Measurements from ENCODE around the gene TTYH1. TPM values are rescaled to one million over a fixed set of nuclear protein-coding genes. Genes with fewer than 3 reads are reported as not detected.
A peak's percentile ranks its signal among the peaks of the same experiment; 100 is the strongest.

The TTYH1 gene
- total RNA-seq, 1 experiment from 2014 or later: 2.9 TPM

DNA sequence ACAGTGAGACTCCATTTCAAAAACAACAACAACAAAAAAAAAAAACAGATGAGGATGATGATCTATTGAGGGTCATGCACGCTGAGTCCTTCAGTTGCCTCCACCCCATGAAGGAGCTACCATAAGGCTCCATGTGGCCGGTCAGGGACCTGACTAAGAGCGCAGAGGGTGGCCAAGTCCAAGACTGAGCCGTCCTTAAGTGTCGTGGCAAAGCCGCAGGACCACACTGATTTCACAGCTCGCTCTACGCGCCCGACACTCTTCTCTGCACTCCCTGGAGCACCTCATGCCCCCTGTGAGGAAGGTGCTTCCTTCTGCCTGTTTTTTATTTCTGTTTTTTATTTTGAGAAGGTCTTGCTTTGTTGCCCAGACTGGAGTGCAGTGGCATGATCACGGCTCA, 12.3 kb downstream of the TTYH1 start:
- peaks cover 48% of the 10 kb centered on the region for H3K27me3 Mint-ChIP-seq (ENCODE audit: unreplicated experiment)
- intact Hi-C loops (cut with micrococcal nuclease; ENCODE audit: unreplicated experiment): no loop called here
- no peak overlapping the region for H3K4me3 Mint-ChIP-seq (ENCODE audit: low read depth, unreplicated experiment)
- no peaks in the 10 kb centered on the region for H3K9me3 Mint-ChIP-seq (ENCODE audit: low read depth, unreplicated experiment)
- no peak for TF ChIP-seq CTCF (IDR thresholded peaks at IDR 0.05; ENCODE audit: unreplicated experiment)
- peaks cover 29% of the 10 kb centered on the region for H3K4me1 Mint-ChIP-seq (ENCODE audit: low read depth, unreplicated experiment)
- CTCF ChIA-PET: interaction anchor here (1.0 to 1.3 kb wide), 2 partner anchors 12 to 37 kb away, joined by 3 read pairs; no protein-coding TSS in a partner anchor
- H3K36me3 Mint-ChIP-seq (ENCODE audit: insufficient read depth, unreplicated experiment): peaks cover 45% of the 10 kb centered on the region
- H3K27ac Mint-ChIP-seq (ENCODE audit: unreplicated experiment): no peak overlapping the region
- no TSS peak for BruUV-seq (replicated peaks)
- DNase-seq: no peak

DNA sequence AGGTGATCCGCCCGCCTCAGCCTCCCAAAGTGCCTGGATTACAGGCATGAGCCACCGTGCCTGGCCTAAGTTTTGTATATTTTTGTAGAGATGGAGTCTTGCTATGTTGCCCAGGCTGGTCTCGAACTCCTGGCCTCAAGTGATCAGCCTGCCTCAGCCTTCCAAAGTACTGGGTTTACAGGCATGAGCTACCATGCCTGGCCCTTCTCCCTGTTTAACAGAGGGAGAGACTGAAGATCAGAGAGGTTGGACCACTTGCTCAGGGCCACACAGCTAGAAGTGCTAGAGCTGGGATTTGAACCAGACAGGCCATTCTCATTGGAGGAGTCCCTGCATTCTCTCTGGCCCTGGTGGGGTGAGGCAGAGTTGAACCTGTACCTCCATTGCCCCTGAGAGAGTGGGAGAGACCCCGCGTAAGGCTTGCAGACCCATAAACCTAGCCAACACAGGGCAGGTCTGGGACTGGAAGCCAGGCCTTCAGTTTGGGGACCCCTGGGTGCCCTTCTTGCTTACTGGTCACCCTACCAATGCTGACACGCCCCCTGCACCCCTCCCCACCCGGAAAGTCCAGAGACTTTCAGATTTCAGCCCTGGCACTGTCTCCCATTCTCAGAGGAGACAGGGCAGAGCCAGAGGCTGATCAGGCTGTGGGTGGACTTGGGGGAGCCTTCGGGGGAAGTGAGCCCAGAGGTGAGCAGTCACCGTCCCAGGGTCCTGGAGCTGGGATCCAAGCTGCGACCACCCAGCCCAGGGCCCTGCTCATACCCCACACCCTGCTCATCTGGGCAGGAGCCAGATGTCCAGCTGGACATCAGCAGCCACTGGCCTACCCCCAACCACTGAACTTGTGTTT, 13.3 kb downstream of the TTYH1 start:
- Mint-ChIP-seq H3K4me3 (ENCODE audit: low read depth, unreplicated experiment) (no peak overlapping the region), H3K27me3 (ENCODE audit: unreplicated experiment) (peaks cover 41% of the 10 kb centered on the region), H3K36me3 (ENCODE audit: insufficient read depth, unreplicated experiment) (peaks cover 51% of the 10 kb centered on the region), H3K4me1 (ENCODE audit: low read depth, unreplicated experiment) (peaks cover 36% of the 10 kb centered on the region), H3K9me3 (ENCODE audit: low read depth, unreplicated experiment) (no peaks in the 10 kb centered on the region), H3K27ac (ENCODE audit: unreplicated experiment) (peak overlapping the region; percentile 50)
- no peak for TF ChIP-seq CTCF (IDR thresholded peaks at IDR 0.05; ENCODE audit: unreplicated experiment)
- DNase-seq: no peak
- intact Hi-C loops (cut with micrococcal nuclease; ENCODE audit: unreplicated experiment): no loop called here
- BruUV-seq (replicated peaks): no TSS peak
- CTCF ChIA-PET: interaction anchor here (1.0 to 3.6 kb wide), 2 partner anchors 9 to 38 kb away, joined by 3 to 17 read pairs; no protein-coding TSS in a partner anchor

- Mint-ChIP-seq H3K27ac (ENCODE audit: unreplicated experiment) (peak overlapping the region; percentile 50), H3K27me3 (ENCODE audit: unreplicated experiment) (peaks cover 35% of the 10 kb centered on the region), H3K9me3 (ENCODE audit: low read depth, unreplicated experiment) (no peaks in the 10 kb centered on the region), H3K4me1 (ENCODE audit: low read depth, unreplicated experiment) (peaks cover 41% of the 10 kb centered on the region), H3K4me3 (ENCODE audit: low read depth, unreplicated experiment) (no peak overlapping the region), H3K36me3 (ENCODE audit: insufficient read depth, unreplicated experiment) (peaks cover 55% of the 10 kb centered on the region)
- no TSS peak for BruUV-seq (replicated peaks)
- no peak for DNase-seq
- intact Hi-C loops (cut with micrococcal nuclease; ENCODE audit: unreplicated experiment): no loop called here
- no peak for TF ChIP-seq CTCF (IDR thresholded peaks at IDR 0.05; ENCODE audit: unreplicated experiment)
- CTCF ChIA-PET: interaction anchor here (3.6 kb wide), 1 partner anchor 9 kb away, joined by 17 read pairs; no protein-coding TSS in a partner anchor
These were observed 13.9 kb downstream of the TTYH1 start for GRCh38 chr19:54429176-54429495.

GRCh38 chr19:54429545-54430227, 14.4 kb downstream of the TTYH1 start:
- peaks cover 46% of the 10 kb centered on the region for H3K4me1 Mint-ChIP-seq (ENCODE audit: low read depth, unreplicated experiment)
- CTCF ChIA-PET: interaction anchor here (0.6 to 3.6 kb wide), 4 partner anchors 10 to 240 kb away, joined by 3 to 17 read pairs (median 7); partner anchors contain the start of gene MBOAT7
- no peak for DNase-seq
- no TSS peak for BruUV-seq (replicated peaks)
- H3K9me3 Mint-ChIP-seq (ENCODE audit: low read depth, unreplicated experiment): no peaks in the 10 kb centered on the region
- no peak overlapping the region for H3K4me3 Mint-ChIP-seq (ENCODE audit: low read depth, unreplicated experiment)
- no peak for TF ChIP-seq CTCF (IDR thresholded peaks at IDR 0.05; ENCODE audit: unreplicated experiment)
- H3K36me3 Mint-ChIP-seq (ENCODE audit: insufficient read depth, unreplicated experiment): peaks cover 60% of the 10 kb centered on the region
- intact Hi-C loops (cut with micrococcal nuclease; ENCODE audit: unreplicated experiment): loop anchor here (2.0 kb wide), 1 partner anchor 19 kb away; the partner anchor contains the start of gene LENG8
- H3K27me3 Mint-ChIP-seq (ENCODE audit: unreplicated experiment): peaks cover 30% of the 10 kb centered on the region
- H3K27ac Mint-ChIP-seq (ENCODE audit: unreplicated experiment): peak overlapping the region; percentile 83

Data from Calu3 (cell line).